Fibroblast of pulmonary artery (primary cell): ENCODE data around the gene SUMF1.

Source experiments
- DNase-seq: peaks from one replicate; pipeline ENCODE4 v3.0.0-alpha.2; 2010; ENCODE audit warnings: low read depth
- H3K4me3 ChIP-seq: replicated peaks from 2 replicates; pipeline ENCODE4 v1.5.1; 2011; ENCODE audit warnings: low read depth, mild to moderate bottlenecking, control low read depth, low read length, moderate library complexity
- TF ChIP-seq, protein P1 (sequence below): IDR thresholded peaks from 2 replicates; pipeline ENCODE4 v1.5.1; 2011; ENCODE audit warnings: mild to moderate bottlenecking, control low read depth, low read length, inconsistent platforms; ENCODE audit errors: missing control alignments

Gene SUMF1

DNA sequence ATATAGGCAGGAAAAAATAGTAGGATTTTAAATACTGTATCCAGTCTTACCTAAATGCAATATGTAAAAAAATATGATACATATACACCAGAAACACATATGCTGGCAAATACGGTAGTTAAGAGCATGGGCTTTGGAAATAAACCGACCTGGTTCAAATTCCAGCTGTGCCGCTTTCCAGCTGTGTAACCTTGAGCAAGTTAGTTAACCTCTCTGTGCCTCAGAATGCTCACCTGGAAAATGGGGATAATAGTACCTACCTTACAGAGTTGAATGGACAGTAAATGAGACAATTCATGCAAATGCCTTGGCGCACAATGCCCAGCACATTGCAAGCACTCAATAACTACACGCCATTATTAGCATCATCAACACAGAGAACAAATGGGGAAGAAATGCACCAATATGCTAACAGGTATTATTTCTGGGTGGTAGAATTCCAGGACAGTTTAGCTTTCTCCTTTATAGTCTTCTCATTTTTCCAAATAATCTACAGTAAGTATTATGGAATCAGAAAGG is 50.6 kb downstream of the SUMF1 start:
- no peak overlapping the region for H3K4me3 ChIP-seq
- TF ChIP-seq, protein P1, sequence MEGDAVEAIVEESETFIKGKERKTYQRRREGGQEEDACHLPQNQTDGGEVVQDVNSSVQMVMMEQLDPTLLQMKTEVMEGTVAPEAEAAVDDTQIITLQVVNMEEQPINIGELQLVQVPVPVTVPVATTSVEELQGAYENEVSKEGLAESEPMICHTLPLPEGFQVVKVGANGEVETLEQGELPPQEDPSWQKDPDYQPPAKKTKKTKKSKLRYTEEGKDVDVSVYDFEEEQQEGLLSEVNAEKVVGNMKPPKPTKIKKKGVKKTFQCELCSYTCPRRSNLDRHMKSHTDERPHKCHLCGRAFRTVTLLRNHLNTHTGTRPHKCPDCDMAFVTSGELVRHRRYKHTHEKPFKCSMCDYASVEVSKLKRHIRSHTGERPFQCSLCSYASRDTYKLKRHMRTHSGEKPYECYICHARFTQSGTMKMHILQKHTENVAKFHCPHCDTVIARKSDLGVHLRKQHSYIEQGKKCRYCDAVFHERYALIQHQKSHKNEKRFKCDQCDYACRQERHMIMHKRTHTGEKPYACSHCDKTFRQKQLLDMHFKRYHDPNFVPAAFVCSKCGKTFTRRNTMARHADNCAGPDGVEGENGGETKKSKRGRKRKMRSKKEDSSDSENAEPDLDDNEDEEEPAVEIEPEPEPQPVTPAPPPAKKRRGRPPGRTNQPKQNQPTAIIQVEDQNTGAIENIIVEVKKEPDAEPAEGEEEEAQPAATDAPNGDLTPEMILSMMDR, result no peak
- DNase-seq, result no peak

DNA sequence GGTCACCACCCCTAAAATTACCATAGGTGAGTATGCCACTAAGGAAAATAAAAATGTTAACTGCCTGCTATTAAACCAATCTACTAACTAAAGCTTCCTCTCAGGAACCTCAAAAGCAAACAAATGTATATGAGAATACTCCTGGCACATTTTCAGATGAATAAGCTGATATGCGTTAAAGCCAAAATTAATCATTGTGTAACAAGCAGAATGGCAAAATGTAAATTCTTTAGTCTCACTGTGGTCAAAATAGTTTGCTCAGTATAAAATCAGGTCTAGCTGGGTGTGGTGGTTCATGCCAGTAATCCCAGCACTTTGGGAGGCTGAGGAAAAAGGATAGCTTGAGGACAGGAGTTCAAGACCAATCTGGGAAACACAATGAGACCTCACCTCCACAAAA is 53.6 kb downstream of the SUMF1 start:
- DNase-seq, result peak; percentile 18
- H3K4me3 ChIP-seq, result no peak overlapping the region
- TF ChIP-seq, protein P1, result no peak

DNA sequence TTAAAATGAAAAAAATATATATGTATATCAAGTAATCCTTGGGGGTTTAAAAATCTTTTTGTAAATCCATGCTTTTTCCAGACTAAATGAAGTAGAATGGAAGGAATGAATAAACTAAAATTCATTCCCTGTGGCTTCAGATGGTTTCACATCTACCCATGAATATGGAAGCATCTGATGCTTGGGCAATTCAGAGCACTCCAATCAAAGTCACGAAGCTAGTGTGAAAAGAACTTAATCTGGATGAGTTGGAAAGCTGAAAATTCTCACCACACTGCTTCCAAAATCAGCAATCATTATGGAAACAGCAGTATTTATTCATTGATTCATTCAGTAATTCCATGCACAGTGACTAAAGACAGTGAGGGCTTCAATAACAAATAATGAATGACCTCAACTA is 55.2 kb downstream of the SUMF1 start:
- TF ChIP-seq, protein P1, result no peak
- DNase-seq, result no peak
- H3K4me3 ChIP-seq, result no peak overlapping the region

DNA sequence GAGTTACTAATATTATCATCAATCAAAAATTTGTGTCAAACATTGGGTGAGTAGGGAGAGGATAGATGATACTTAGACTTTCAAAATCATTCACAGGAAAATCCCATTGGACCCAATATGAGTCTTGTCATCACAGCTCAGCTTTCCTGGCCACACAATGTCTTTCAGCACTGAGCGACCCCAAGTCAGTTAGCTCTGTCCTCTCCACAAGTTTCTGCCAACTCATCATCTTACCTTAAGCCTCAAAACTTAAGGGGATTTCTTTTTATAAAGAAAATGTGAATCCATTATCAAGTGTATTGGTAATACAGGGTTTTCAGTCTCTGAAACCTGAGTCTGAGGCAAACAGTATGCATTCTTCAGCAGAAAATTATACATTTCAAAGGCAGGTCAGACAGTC is 55.8 kb downstream of the SUMF1 start:
- TF ChIP-seq, protein P1, result no peak
- H3K4me3 ChIP-seq, result no peak overlapping the region
- no peak for DNase-seq

DNA sequence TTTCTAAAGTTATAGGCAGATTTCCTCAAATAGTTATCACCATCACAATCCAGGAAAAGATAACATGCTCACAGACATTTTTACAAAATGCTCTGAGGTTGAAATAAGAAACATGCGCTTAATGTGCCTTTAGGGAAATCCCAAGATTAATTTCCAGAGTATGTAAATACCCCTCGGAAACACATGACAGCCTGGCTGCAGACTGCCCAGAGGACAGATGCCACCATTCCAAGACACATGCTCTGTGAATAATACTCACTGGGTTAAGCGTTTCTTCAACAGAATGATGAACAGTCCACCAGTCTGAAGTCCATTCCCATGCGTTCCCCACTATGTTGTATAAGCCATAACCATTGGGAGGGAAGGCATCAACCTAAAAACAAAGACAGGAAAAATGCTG is 56.5 kb downstream of the SUMF1 start:
- H3K4me3 ChIP-seq, result no peak overlapping the region
- TF ChIP-seq, protein P1, result no peak
- no peak for DNase-seq

DNA sequence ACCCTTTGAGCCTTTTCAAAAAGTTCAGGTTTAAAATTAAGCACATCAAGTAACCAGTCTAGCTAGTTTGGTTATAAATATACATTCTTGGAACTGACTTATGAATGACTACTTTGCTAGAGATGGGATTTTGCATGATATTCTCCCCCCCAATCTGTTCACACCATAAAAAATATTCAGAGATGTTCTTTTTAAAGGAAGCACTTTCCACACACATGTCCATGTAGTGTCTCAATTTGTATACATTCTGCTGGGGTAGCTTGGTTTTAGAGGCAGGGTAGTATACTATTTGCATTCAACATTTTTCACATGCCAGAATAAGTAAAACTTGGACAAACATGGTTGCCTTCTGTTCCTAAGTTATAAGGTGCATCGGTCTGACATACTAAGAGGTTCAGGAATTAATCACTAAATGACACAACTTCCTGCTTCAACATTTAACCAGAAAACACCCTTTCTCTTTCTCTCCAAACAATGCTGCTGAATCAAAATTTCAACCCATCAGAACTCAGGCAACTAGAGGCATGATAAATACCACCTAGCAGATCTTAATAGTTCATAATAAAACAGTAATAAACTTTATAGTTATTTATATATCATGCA is 57.0 kb downstream of the SUMF1 start:
- TF ChIP-seq, protein P1, result no peak
- DNase-seq, result peak; percentile 14
- H3K4me3 ChIP-seq, result no peak overlapping the region

DNA sequence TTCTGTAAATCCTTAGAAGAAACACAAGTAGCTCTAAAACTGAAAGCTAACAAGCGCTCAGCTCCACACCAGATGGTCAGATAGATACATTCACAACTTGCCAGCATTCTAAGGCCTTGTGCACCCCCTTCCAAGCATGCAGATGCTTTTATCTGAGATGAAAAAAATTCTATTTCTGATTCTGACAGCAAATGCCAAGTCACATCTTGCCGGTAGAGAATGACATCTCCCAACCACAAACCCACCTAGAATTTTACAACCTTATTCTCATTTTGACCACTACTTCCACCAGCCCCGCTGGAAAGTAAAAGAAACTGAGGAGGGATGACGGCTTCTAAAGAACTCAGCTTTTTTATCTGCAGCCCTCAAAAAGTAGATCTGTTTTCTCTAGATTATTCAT is 57.7 kb downstream of the SUMF1 start:
- TF ChIP-seq, protein P1, result no peak
- no peak overlapping the region for H3K4me3 ChIP-seq
- no peak for DNase-seq
